CD4-positive, CD25-positive, alpha-beta regulatory T cell (primary cell): ENCODE data around the gene STUM. TPM values are rescaled to one million over a fixed set of nuclear protein-coding genes. Genes with fewer than 3 reads are reported as not detected.
A peak's percentile ranks its signal among the peaks of the same experiment; 100 is the strongest.

Source experiments
- ATAC-seq, 2 donors: fragments of 150-1000 bp; cut with Tn5 transposase; one replicate each; pipeline ENCODE4 v1.10.0; 2021; ENCODE audit warnings: low read depth in 2 of 2, moderate number of reproducible peaks in 2 of 2, moderate library complexity in 1 of 2
- DNase-seq, 3 donors: peaks; one replicate each; pipeline versions ENCODE4 v3.0.0 to v3.0.0-alpha.2; 2012 to 2022; ENCODE audit warnings: mixed read lengths in 1 of 3
- H3K27ac ChIP-seq: one replicate; pipeline ENCODE4 v1.7.0; 2013; ENCODE audit warnings: mild to moderate bottlenecking, low read length; ENCODE audit not compliant: insufficient read depth, poor library complexity, severe bottlenecking
- H3K27me3 ChIP-seq: one replicate; pipeline ENCODE4 v1.7.0; 2013; ENCODE audit warnings: low read length; ENCODE audit not compliant: control insufficient read depth, insufficient read depth
- H3K36me3 ChIP-seq: one replicate; pipeline ENCODE4 v1.7.0; 2013; ENCODE audit warnings: mild to moderate bottlenecking, low read length, moderate library complexity; ENCODE audit not compliant: control insufficient read depth, insufficient read depth
- H3K4me1 ChIP-seq: 2 replicates; pipeline ENCODE4 v1.7.0; 2013; ENCODE audit warnings: mild to moderate bottlenecking, low read length; ENCODE audit not compliant: insufficient read depth, control insufficient read depth, poor library complexity, severe bottlenecking
- H3K4me3 ChIP-seq: one replicate; pipeline ENCODE4 v1.7.0; 2013; ENCODE audit warnings: low read depth, mild to moderate bottlenecking, low read length, moderate library complexity
- H3K9me3 ChIP-seq, 2 experiments: 1 replicate in 1 of 2; 2 replicates in 1 of 2; pipeline ENCODE4 v1.7.0; 2013; ENCODE audit warnings: low read length in 2 of 2, mild to moderate bottlenecking in 1 of 2, moderate library complexity in 1 of 2; ENCODE audit not compliant: control insufficient read depth in 2 of 2
- H3K27ac Mint-ChIP-seq, 3 donors: one replicate each; pipeline ENCODE4 v1.8.0; 2020 to 2022; ENCODE audit warnings: mild to moderate bottlenecking in 3 of 3, mixed read lengths in 3 of 3, moderate library complexity in 2 of 3
- H3K27me3 Mint-ChIP-seq: one replicate; pipeline ENCODE4 v1.8.0; 2022; ENCODE audit warnings: mild to moderate bottlenecking, mixed read lengths
- H3K36me3 Mint-ChIP-seq: one replicate; pipeline ENCODE4 v1.8.0; 2020; ENCODE audit warnings: mixed read lengths
- H3K4me1 Mint-ChIP-seq, 4 donors: one replicate each; pipeline ENCODE4 v1.8.0; 2020 to 2022; ENCODE audit warnings: mixed read lengths in 4 of 4, mild to moderate bottlenecking in 1 of 4
- H3K4me3 Mint-ChIP-seq, 4 donors: one replicate each; pipeline ENCODE4 v1.8.0; 2020 to 2022; ENCODE audit warnings: mild to moderate bottlenecking in 4 of 4, mixed read lengths in 4 of 4, moderate library complexity in 3 of 4
- H3K9me3 Mint-ChIP-seq, 7 donors: one replicate each; pipeline ENCODE4 v1.8.0; 2020 to 2022; ENCODE audit warnings: mixed read lengths in 7 of 7, mild to moderate bottlenecking in 3 of 7, moderate library complexity in 2 of 7
- polyA plus RNA-seq, 4 donors: library from polyadenylated mRNA; unstranded; fragments of 300-500 nt; fragmentation: Illumina TruSeq; gene quantifications; one replicate each; pipeline ENCODE4 v1.2.3, GENCODE V29; 2021
- total RNA-seq: library from RNA; stranded (reverse); gene quantifications from one replicate; pipeline ENCODE4 v1.2.3, GENCODE V29; 2022

The STUM gene
- total and polyA plus RNA-seq, 5 donors from 2014 or later: 0.03 to 0.09 (median 0.06) TPM; not detected in 2

DNA sequence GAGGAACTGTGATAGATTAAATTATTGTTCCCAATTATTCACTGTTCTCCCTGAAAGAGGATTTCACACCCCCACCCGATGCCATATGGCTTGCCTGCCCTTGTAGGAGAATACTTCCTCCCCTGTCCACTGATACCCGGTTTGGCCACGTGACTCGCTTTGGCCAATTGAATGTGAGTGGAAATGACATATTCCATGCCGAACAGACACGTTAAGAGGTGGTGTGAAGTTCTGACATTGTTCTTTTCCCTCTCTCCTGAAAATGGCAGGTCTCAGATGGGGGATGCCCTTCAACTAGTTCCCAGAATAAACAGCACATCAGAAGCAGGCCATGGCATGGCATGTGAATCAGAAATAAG, 5.3 kb downstream of the STUM start:
- H3K9me3 ChIP-seq: no peaks in the 10 kb centered on the region
- H3K27me3 Mint-ChIP-seq: peaks cover 72% of the 10 kb centered on the region
- DNase-seq (no peak), ATAC-seq (no peak)
- H3K4me3 ChIP-seq: no peak overlapping the region
- peaks cover 60% of the 10 kb centered on the region for H3K27me3 ChIP-seq
- H3K9me3 Mint-ChIP-seq: peaks cover 0 to 6% (median 0%) of the 10 kb centered on the region in 7 donors
- no peak overlapping the region for H3K4me3 Mint-ChIP-seq
- no peak overlapping the region for H3K27ac ChIP-seq
- no peaks in the 10 kb centered on the region for H3K36me3 ChIP-seq
- H3K27ac Mint-ChIP-seq: no peak overlapping the region
- no peaks in the 10 kb centered on the region for H3K36me3 Mint-ChIP-seq
- H3K4me1 Mint-ChIP-seq: peaks cover 0 to 13% (median 7%) of the 10 kb centered on the region in 4 donors
- peaks cover 18% of the 10 kb centered on the region for H3K4me1 ChIP-seq

GRCh38 chr1:226555092-226555491, 6.5 kb downstream of the STUM start:
- Histone ChIP-seq H3K4me1 (peaks cover 6% of the 10 kb centered on the region), H3K27me3 (peaks cover 60% of the 10 kb centered on the region), H3K9me3 (no peaks in the 10 kb centered on the region), H3K27ac (no peak overlapping the region), H3K4me3 (no peak overlapping the region), H3K36me3 (no peaks in the 10 kb centered on the region)
- Mint-ChIP-seq H3K9me3 (peaks cover 0 to 6% (median 0%) of the 10 kb centered on the region in 7 donors), H3K4me3 (peak overlapping the region in 1 of 4 donors; percentile 48), H3K27ac (no peak overlapping the region), H3K4me1 (peaks cover 0 to 5% (median 3%) of the 10 kb centered on the region in 4 donors), H3K27me3 (peaks cover 63% of the 10 kb centered on the region), H3K36me3 (no peaks in the 10 kb centered on the region)
- no peak for DNase-seq
- ATAC-seq: no peak

GRCh38 chr1:226557424-226557823, 8.9 kb downstream of the STUM start:
- H3K4me3 Mint-ChIP-seq: no peak overlapping the region
- peaks cover 46% of the 10 kb centered on the region for H3K27me3 Mint-ChIP-seq
- peaks cover 42% of the 10 kb centered on the region for H3K27me3 ChIP-seq
- H3K36me3 ChIP-seq: no peaks in the 10 kb centered on the region
- no peak overlapping the region for H3K27ac ChIP-seq
- H3K4me1 ChIP-seq: no peaks in the 10 kb centered on the region
- peaks cover 0 to 5% (median 0%) of the 10 kb centered on the region in 7 donors for H3K9me3 Mint-ChIP-seq
- H3K4me3 ChIP-seq: no peak overlapping the region
- ATAC-seq (no peak), DNase-seq (no peak)
- H3K4me1 Mint-ChIP-seq: no peaks in the 10 kb centered on the region
- H3K27ac Mint-ChIP-seq: no peak overlapping the region
- H3K9me3 ChIP-seq: no peaks in the 10 kb centered on the region
- H3K36me3 Mint-ChIP-seq: no peaks in the 10 kb centered on the region

- no peak overlapping the region for H3K4me3 Mint-ChIP-seq
- Histone ChIP-seq H3K27me3 (peaks cover 35% of the 10 kb centered on the region), H3K9me3 (no peaks in the 10 kb centered on the region), H3K27ac (no peak overlapping the region), H3K36me3 (no peaks in the 10 kb centered on the region), H3K4me3 (no peak overlapping the region), H3K4me1 (no peaks in the 10 kb centered on the region)
- ATAC-seq (no peak), DNase-seq (no peak)
- H3K27me3 Mint-ChIP-seq: peaks cover 39% of the 10 kb centered on the region
- H3K36me3 Mint-ChIP-seq: no peaks in the 10 kb centered on the region
- H3K9me3 Mint-ChIP-seq: peaks cover 0 to 4% (median 0%) of the 10 kb centered on the region in 7 donors
- H3K4me1 Mint-ChIP-seq: no peaks in the 10 kb centered on the region
- H3K27ac Mint-ChIP-seq: no peak overlapping the region
Measured at GRCh38 chr1:226558036-226558650, 9.6 kb downstream of the STUM start.

DNA sequence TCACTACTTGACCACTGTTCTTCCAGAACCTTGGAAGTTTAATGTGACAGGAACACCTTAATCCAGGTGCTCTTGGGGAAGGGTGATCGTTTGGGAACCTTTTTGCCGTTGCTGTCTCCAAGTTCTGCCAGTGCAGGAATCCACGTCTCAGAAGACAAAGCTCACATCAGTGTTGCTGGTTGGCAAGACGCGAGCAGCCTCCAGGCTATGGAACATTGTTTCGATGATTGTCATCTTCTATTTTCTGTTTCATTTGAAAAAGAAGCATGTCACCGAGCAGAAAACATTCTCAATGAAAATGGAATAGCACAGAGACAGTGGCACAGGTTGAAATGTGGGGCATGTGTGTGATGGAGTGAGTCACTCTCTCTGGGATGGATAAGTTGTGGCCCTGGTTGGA, 11.7 kb downstream of the STUM start:
- Mint-ChIP-seq H3K9me3 (peaks cover 0 to 4% (median 0%) of the 10 kb centered on the region in 7 donors), H3K4me3 (no peak overlapping the region), H3K36me3 (no peaks in the 10 kb centered on the region), H3K27me3 (peaks cover 20% of the 10 kb centered on the region), H3K27ac (no peak overlapping the region), H3K4me1 (no peaks in the 10 kb centered on the region)
- ATAC-seq: no peak
- H3K4me1 ChIP-seq: no peaks in the 10 kb centered on the region
- no peaks in the 10 kb centered on the region for H3K36me3 ChIP-seq
- no peak overlapping the region for H3K27ac ChIP-seq
- no peaks in the 10 kb centered on the region for H3K9me3 ChIP-seq
- H3K4me3 ChIP-seq: no peak overlapping the region
- no peak for DNase-seq
- peaks cover 19% of the 10 kb centered on the region for H3K27me3 ChIP-seq

GRCh38 chr1:226562989-226563388, 14.4 kb downstream of the STUM start:
- DNase-seq: no peak
- Mint-ChIP-seq H3K4me1 (no peaks in the 10 kb centered on the region), H3K27ac (no peak overlapping the region), H3K4me3 (no peak overlapping the region), H3K27me3 (peaks cover 27% of the 10 kb centered on the region), H3K9me3 (peaks cover 0 to 4% (median 0%) of the 10 kb centered on the region in 7 donors), H3K36me3 (no peaks in the 10 kb centered on the region)
- Histone ChIP-seq H3K4me1 (no peaks in the 10 kb centered on the region), H3K36me3 (no peaks in the 10 kb centered on the region), H3K4me3 (no peak overlapping the region), H3K27ac (no peak overlapping the region), H3K9me3 (no peaks in the 10 kb centered on the region), H3K27me3 (peaks cover 5% of the 10 kb centered on the region)
- ATAC-seq: no peak

- Mint-ChIP-seq H3K27me3 (peaks cover 25% of the 10 kb centered on the region), H3K36me3 (no peaks in the 10 kb centered on the region), H3K4me1 (no peaks in the 10 kb centered on the region), H3K9me3 (peaks cover 0 to 4% (median 0%) of the 10 kb centered on the region in 7 donors), H3K4me3 (no peak overlapping the region), H3K27ac (no peak overlapping the region)
- no peaks in the 10 kb centered on the region for H3K36me3 ChIP-seq
- H3K9me3 ChIP-seq: no peaks in the 10 kb centered on the region
- no peak overlapping the region for H3K4me3 ChIP-seq
- no peak for DNase-seq
- H3K4me1 ChIP-seq: no peaks in the 10 kb centered on the region
- H3K27me3 ChIP-seq: peaks cover under 1% of the 10 kb centered on the region
- no peak overlapping the region for H3K27ac ChIP-seq
- ATAC-seq: no peak
Measured at GRCh38 chr1:226563666-226564065, 15.1 kb downstream of the STUM start.

- ATAC-seq: no peak
- Histone ChIP-seq H3K9me3 (no peaks in the 10 kb centered on the region), H3K4me1 (no peaks in the 10 kb centered on the region), H3K4me3 (no peak overlapping the region), H3K27ac (no peak overlapping the region), H3K36me3 (no peaks in the 10 kb centered on the region), H3K27me3 (no peaks in the 10 kb centered on the region)
- H3K4me3 Mint-ChIP-seq: no peak overlapping the region
- H3K9me3 Mint-ChIP-seq: peaks cover 0 to 4% (median 0%) of the 10 kb centered on the region in 7 donors
- H3K4me1 Mint-ChIP-seq: no peaks in the 10 kb centered on the region
- DNase-seq: no peak
- H3K27ac Mint-ChIP-seq: no peak overlapping the region
- peaks cover 23% of the 10 kb centered on the region for H3K27me3 Mint-ChIP-seq
- no peaks in the 10 kb centered on the region for H3K36me3 Mint-ChIP-seq
Measured at GRCh38 chr1:226565476-226565875, 16.9 kb downstream of the STUM start.
